GM12801 (cell line): ENCODE measurements around the gene NFATC2.

Source experiments
- TF ChIP-seq, protein P1 (sequence below): IDR thresholded peaks from one replicate; pipeline ENCODE4 v1.5.1; 2011; ENCODE audit warnings: control low read depth; ENCODE audit not compliant: insufficient read length; ENCODE audit errors: extremely low read depth

Gene NFATC2

GRCh38 chr20:51510169-51510568 lies 32.4 kb downstream of the NFATC2 start:
- TF ChIP-seq, protein P1, sequence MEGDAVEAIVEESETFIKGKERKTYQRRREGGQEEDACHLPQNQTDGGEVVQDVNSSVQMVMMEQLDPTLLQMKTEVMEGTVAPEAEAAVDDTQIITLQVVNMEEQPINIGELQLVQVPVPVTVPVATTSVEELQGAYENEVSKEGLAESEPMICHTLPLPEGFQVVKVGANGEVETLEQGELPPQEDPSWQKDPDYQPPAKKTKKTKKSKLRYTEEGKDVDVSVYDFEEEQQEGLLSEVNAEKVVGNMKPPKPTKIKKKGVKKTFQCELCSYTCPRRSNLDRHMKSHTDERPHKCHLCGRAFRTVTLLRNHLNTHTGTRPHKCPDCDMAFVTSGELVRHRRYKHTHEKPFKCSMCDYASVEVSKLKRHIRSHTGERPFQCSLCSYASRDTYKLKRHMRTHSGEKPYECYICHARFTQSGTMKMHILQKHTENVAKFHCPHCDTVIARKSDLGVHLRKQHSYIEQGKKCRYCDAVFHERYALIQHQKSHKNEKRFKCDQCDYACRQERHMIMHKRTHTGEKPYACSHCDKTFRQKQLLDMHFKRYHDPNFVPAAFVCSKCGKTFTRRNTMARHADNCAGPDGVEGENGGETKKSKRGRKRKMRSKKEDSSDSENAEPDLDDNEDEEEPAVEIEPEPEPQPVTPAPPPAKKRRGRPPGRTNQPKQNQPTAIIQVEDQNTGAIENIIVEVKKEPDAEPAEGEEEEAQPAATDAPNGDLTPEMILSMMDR = no peak

- TF ChIP-seq, protein P1 = no peak
Observed at GRCh38 chr20:51509208-51509607, 33.3 kb downstream of the NFATC2 start.

GRCh38 chr20:51508780-51509179 lies 33.7 kb downstream of the NFATC2 start:
- TF ChIP-seq, protein P1 = no peak

- TF ChIP-seq, protein P1 = no peak
Observed at GRCh38 chr20:51508158-51508557, 34.4 kb downstream of the NFATC2 start.

DNA sequence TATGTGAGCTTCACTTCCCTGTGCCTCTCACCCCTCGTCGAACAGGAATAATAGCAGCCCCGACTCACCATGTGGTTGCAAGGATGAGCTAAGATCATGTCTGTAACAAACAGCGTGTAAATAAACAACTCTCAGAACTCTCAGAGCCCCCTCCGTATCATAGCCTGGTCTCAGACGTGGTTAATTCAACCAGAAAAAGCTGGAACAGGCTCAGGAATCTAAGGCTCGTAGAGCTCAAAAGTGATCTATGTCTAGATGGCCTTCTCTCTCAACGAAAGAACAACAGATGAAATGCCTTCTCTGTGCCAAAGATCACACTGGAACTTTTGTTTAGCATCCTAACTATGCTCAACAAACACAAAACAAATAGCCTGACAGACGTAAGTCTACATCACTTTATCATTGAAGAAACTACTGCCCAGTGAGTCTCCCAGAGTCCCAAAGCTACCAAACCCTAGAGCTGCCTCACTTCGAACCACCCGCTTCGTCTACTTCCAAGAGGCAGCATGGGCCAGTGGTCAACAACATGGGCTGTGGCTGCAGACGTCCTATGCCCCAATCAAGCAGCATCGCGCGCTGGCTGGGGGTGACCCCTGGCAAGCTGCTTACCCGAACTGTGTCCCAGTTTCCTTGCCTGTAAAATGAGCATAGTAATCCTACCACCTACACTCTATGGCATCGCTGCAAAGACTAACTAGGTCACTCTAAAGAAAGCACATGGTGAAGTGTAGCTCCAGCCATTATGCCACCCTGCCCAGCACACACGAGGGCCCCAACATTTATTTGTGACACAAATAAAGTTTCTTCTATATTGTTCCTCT lies 35.1 kb downstream of the NFATC2 start:
- TF ChIP-seq, protein P1 = no peak

GRCh38 chr20:51506527-51507215 lies 35.8 kb downstream of the NFATC2 start:
- TF ChIP-seq, protein P1 = no peak

DNA sequence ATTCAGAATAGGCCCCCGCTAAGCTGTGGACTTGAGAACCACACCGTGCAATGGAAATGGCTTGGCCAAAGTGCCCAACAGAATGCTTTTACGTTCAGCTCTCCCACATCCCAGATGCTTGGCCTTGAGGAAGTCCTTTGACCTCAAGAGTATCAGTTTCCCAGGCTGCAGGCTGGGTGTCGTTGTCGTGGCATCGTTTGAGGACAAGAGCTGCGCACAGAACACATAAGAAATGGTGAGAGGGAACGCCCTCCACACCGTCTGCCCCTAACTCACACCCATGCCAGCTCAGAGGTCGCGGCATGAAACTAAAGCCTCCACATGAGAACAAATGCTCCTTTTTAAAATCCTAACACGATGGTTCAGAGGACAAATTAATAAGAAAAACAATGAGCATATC lies 37.0 kb downstream of the NFATC2 start:
- TF ChIP-seq, protein P1 = no peak
